Measurements from ENCODE around the gene JRKL.
"Not testable (repeated sequence)": the region's sequence is repeated elsewhere in the genome, so short reads cannot be mapped to it uniquely, and the experiment has no call there.

Gene JRKL

DNA sequence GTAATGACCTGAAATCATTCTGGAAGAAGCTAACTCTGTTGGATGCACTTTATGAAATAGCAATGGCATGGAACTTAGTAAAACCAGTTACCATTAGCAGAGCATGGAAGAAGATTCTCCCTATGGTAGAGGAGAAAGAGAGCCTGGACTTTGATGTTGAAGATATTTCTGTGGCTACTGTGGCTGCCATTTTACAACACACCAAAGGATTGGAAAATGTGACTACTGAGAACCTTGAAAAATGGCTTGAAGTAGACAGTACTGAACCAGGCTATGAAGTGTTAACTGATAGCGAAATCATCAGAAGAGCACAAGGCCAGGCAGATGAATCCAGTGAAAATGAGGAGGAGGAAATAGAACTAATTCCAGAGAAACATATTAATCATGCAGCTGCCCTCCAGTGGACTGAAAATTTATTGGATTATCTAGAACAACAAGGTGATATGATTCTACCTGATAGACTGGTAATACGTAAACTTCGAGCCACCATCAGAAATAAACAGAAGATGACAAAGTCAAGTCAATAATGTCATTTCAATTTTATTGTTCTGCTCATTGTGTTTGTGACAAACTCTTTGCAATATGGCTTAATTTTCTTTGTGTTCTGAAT, 2.0 kb downstream of the JRKL start:
- no peak for DNase-seq (ENCODE audit: low read depth)
- H3K4me3 ChIP-seq (ENCODE audit: low read depth, low read length), result no peak overlapping the region

DNA sequence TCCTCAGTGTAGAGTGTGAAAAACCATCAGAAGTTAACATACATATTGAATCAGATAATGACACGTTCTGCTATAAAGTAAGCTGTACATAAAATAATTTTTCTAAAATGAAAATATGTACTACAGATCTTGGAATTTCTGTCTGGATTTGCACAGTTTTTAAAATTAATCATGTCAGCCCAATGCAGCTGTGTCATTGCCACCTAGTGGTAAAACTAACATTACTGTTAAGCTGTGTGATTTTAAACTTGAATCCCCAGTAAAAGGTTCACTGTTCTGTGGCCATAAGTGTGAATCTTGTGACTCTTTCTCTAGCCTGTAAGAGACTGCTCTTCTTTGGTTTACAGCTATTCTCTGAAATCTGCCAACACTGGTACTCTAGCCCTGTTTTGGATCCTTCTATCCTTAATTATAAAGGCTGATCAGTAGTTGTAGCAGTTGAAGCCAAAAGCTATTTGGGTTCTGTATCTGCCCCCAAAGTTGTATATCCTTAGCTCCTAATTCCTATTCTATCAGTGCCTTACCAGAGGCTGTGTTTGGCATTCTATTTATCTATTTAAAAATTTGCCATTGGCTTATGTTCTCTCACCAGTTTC, 4.0 kb downstream of the JRKL start:
- peak; percentile 4 for DNase-seq (ENCODE audit: low read depth)
- H3K4me3 ChIP-seq (ENCODE audit: low read depth, low read length), result no peak overlapping the region

DNA sequence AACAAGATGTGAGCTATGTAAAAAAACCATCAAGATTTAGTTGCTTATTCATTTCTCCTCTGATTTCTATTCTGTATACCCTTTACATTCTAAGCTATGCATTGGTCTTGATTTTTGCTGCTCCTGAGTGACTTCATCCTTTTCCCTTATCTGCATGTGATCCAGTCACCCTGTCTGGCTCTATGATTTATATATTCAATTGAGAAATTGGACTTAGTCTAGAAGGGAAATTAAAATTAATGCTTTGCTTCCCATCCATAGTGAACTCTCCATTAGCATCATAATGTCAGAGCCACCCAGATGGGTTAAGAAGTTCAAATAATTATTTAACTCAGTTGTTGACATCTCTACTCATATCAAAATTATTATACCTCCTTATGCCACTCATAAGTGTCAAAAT, 5.0 kb downstream of the JRKL start:
- no peak for DNase-seq (ENCODE audit: low read depth)
- H3K4me3 ChIP-seq (ENCODE audit: low read depth, low read length), result no peak overlapping the region

DNA sequence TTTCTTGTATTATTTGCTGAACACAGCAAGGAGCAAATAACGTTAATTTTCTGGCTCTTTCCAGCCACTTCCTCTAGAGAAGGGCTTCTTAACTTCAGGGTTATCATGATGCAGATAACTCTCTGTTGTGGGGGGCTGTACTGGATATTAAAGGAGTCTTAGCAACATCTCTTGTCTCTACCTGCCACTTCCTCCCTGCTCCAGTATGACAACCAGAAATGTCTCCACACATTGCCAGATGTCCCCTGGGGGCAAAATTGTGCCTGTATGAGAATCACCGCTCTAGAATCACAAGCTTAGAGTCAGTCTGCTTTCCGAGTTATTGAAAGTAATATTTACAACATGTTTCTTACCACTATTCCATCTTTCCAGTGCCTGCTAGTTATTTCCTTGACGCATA, 6.8 kb downstream of the JRKL start:
- DNase-seq (ENCODE audit: low read depth), result no peak
- no peak overlapping the region for H3K4me3 ChIP-seq (ENCODE audit: low read depth, low read length)

DNA sequence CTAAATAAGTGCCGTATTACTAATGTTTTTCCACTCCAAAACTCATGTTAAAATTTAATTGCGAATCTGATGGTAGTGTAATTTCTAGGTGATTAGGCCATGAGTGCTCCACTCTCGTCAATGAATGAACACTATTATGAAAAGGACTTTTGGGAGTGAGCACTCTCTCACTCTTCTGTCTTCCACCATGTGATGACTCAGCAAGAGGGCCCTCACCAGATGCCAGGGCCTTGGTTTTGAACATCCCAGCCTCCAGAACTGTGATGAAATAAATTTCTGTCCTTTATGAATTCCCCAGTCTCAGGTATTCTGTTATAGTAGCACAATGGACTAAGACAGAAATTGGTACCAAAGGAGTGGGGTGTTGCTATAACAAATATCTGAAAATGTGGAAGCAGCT, 8.1 kb downstream of the JRKL start:
- no peak for DNase-seq (ENCODE audit: low read depth)
- no peak overlapping the region for H3K4me3 ChIP-seq (ENCODE audit: low read depth, low read length)

DNA sequence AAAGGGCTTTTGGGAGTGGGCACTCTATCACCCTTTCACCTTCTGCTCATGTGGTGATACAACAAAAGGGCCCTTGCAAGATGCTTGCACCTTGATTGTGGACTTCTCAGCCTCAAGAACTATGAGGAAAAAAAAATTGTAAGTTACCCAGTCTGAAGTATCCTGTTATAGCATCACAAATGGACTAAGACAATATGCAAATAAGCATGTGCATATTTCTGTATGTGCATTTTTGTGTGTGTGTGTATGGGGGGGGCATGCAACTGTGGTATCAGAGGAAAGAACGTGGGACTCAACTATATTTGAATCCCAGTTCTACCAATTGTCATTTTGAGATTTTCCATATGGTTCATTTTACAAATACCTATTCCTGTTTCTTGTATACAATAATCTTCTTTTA, 10.9 kb downstream of the JRKL start:
- DNase-seq (ENCODE audit: low read depth), result no peak
- H3K4me3 ChIP-seq (ENCODE audit: low read depth, low read length), result no peak overlapping the region

DNA sequence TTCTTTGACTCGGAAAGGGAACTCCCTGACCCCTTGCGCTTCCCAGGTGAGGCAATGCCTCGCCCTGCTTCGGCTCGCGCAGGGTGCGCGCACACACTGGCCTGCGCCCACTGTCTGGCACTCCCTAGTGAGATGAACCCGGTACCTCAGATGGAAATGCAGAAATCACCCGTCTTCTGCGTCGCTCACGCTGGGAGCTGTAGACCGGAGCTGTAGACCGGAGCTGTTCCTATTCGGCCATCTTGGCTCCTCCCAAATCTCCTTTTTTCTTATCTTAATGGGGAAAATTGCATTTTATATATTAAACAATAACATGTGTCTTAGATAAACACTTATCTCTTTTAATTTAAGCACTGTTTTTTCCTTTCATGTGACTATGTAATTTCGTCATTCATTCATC, 21.6 kb downstream of the JRKL start:
- not testable (repeated sequence) for H3K4me3 ChIP-seq (ENCODE audit: low read depth, low read length); DNase-seq (ENCODE audit: low read depth)

DNA sequence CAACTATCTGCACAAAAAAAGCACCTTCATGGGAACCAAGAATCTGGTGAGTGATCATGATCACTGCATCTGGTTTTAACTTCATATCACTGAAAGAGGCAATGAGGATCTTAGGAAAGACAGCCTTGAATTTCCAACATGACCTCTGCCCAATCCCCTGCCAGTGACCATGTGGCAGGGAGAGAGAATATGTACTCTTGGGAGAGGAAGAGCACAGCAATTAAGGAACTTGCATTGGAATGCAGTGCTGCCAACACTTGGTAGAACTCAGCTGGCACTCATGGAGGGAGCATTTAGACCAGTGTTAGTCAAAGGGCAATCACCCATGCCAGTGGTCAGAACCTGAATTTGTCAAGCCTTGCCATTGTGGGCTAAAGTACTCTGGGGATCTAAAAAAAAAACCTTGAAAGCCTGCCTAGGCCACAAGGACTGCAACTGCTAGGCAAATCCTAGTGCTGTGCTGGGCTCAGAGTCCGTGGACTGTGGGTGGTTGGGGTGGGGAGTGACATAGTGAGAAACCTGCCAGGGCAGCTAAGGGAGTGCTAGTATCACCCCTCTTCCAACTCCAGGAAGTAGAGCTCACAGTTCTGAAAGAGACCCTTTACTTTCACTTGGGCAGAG, 23.1 kb downstream of the JRKL start:
- H3K4me3 ChIP-seq (ENCODE audit: low read depth, low read length), result no peak overlapping the region
- no peak for DNase-seq (ENCODE audit: low read depth)

DNA sequence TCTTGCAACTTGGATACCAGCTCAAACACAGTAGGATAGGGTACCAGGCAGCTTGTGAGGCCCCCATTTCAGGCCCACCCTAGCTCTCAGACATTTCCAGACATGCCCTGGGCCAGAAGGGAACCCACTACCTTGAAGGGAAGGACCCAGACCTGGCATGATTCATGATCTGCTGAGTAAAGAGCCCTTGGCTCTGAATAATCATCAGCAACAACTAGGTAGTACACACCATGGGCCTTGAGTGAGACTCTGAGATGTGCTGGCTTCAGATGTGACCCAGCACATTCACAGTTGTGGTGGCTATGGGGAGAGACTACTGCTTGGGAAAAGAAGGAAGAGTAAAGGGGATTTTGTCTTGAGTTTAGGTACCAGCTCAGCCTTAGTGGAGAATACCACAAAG, 23.6 kb downstream of the JRKL start:
- no peak for DNase-seq (ENCODE audit: low read depth)
- no peak overlapping the region for H3K4me3 ChIP-seq (ENCODE audit: low read depth, low read length)

DNA sequence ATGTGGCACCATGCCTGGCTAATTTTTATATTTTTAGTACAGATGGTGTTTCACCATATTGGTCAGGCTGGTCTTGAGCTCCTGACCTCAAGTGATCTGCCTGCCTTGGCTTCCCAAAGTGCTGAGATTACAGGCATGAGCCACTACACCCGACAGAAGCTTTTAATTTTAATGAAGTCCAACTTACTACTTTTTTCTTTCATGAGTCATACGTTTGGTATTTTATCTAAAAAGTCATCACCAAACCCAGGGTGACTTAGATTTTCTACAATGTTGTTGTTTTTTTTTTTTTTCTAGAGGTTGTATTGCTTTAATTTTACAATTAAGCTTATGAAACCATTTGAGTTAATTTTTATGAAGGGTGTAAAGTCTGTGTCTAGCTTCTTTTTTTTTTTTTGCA, 34.9 kb downstream of the JRKL start:
- no peak overlapping the region for H3K4me3 ChIP-seq (ENCODE audit: low read depth, low read length)
- DNase-seq (ENCODE audit: low read depth), result no peak

DNA sequence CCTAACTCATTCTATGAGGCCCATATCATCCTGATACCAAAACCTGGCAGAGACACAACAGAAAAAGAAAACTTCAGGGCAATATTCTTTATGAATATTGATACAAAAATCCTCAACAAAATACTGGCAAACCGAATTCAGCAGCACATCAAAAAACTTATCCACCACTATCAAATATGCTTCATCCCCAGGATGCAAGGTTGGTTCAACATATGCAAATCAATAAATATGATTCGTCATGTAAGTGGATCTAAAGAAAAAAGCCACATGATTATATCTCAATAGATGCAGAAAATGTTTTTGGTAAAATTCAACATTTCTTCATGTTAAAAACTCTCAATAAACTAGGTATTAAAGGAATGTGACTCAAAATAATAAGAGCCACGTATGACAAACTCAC, 40.9 kb downstream of the JRKL start:
- no peak for DNase-seq (ENCODE audit: low read depth)
- H3K4me3 ChIP-seq (ENCODE audit: low read depth, low read length), result no peak overlapping the region

DNA sequence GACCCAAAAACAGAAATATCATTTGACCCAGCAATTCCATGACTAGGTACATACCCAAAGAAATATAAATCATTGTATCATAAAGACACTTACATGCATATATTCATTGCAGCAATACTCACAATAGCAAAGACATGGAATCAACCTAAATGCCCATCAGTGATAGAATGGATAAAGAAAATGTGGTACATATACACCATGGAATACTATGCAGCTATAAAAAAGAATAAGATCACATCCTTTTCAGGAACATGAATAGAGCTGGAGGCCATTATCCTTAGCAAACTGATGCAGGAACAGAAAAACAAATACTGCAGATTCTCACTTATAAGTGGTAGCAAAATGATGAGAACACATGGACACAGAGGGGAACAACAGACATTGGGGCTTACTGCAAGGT, 42.8 kb downstream of the JRKL start:
- not testable (repeated sequence) for DNase-seq (ENCODE audit: low read depth); H3K4me3 ChIP-seq (ENCODE audit: low read depth, low read length)
